H1 (cell line): ENCODE data around the gene SLC22A2. TPM values are rescaled to one million over a fixed set of nuclear protein-coding genes. Genes with fewer than 3 reads are reported as not detected.

Experiments used
- CTCF ChIA-PET: fragments of 300-600 bp; sonication (Branson Sonifier 250); formaldehyde crosslinking; loops from one replicate; lab custom pipeline; 2021; ENCODE audit not compliant: partially characterized antibody; lab: Charles Lee
- POLR2A ChIA-PET: fragments of 300-600 bp; sonication (Branson Sonifier 250); formaldehyde crosslinking; loops from one replicate; lab custom pipeline; 2021; ENCODE audit warnings: inconsistent platforms; ENCODE audit not compliant: partially characterized antibody; lab: Charles Lee
- DNase-seq, 2 experiments: peaks; one replicate each; pipeline versions ENCODE4 v3.0.0 to v3.0.0-alpha.2; 2010 to 2022; ENCODE audit warnings: low spot score in 2 of 2, low read depth in 1 of 2, mixed read lengths in 1 of 2
- FAIRE-seq: peaks from 2 replicates; lab custom pipeline; 2011; peaks lifted over from hg19 to GRCh38; lab: Jason Lieb, UNC
- H2AFZ ChIP-seq: 2 replicates; pipeline ENCODE4 v1.8.1; 2012; ENCODE audit warnings: low read length, inconsistent platforms
- H2AK5ac ChIP-seq: 2 replicates; pipeline ENCODE4 v1.6.1; 2013; ENCODE audit warnings: low read depth, low read length
- H2BK120ac ChIP-seq: replicated peaks from 2 replicates; pipeline ENCODE3; 2013; ENCODE audit warnings: low read depth, low read length, inconsistent platforms
- H2BK12ac ChIP-seq: 2 replicates; pipeline ENCODE4 v1.6.1; 2013; ENCODE audit warnings: low read depth, low read length
- H2BK15ac ChIP-seq: 2 replicates; pipeline ENCODE4 v1.6.1; 2013; ENCODE audit warnings: low read length
- H2BK20ac ChIP-seq: 2 replicates; pipeline ENCODE4 v1.6.1; 2013; ENCODE audit warnings: low read length
- H2BK5ac ChIP-seq: 2 replicates; pipeline ENCODE4 v1.6.1; 2013; ENCODE audit warnings: low read depth, low read length
- H3K14ac ChIP-seq: 2 replicates; pipeline ENCODE4 v1.6.1; 2013; ENCODE audit warnings: inconsistent platforms; ENCODE audit not compliant: insufficient read length
- H3K18ac ChIP-seq: 2 replicates; pipeline ENCODE4 v1.6.1; 2013; ENCODE audit warnings: low read length; ENCODE audit errors: extremely low read depth
- H3K23ac ChIP-seq: 2 replicates; pipeline ENCODE4 v1.6.1; 2013; ENCODE audit warnings: inconsistent platforms; ENCODE audit not compliant: insufficient read length
- H3K23me2 ChIP-seq: 2 replicates; pipeline ENCODE4 v1.6.1; 2013; ENCODE audit warnings: low read depth, low read length
- H3K27ac ChIP-seq: 2 replicates; pipeline ENCODE4 v1.6.1; 2011; ENCODE audit warnings: low read depth, low read length, inconsistent platforms
- H3K27me3 ChIP-seq, 4 experiments: replicated peaks in 1 of 4; 1 replicate in 1 of 4; 2 replicates in 3 of 4; pipeline versions ENCODE4 v1.6.1 to v1.8.1; 2011 to 2013; ENCODE audit warnings: low read length in 3 of 4, mild to moderate bottlenecking in 3 of 4, inconsistent platforms in 2 of 4, mixed read lengths in 2 of 4, moderate library complexity in 1 of 4; ENCODE audit not compliant: control insufficient read depth in 3 of 4, insufficient read depth in 3 of 4; ENCODE audit errors: extremely low read depth in 1 of 4
- H3K36me3 ChIP-seq, 4 experiments: 2 replicates each; pipeline versions ENCODE4 v1.6.1 to v1.8.1; 2011 to 2013; ENCODE audit warnings: mild to moderate bottlenecking in 4 of 4, low read length in 3 of 4, moderate library complexity in 2 of 4, control low read depth in 1 of 4, inconsistent platforms in 1 of 4; ENCODE audit not compliant: insufficient read depth in 4 of 4, control insufficient read depth in 2 of 4
- H3K4ac ChIP-seq: replicated peaks from 2 replicates; pipeline ENCODE3; 2013; ENCODE audit warnings: low read length, low read depth, mixed read lengths, inconsistent platforms; ENCODE audit not compliant: insufficient read length
- H3K4me1 ChIP-seq, 4 experiments: replicated peaks in 1 of 4; 1 replicate in 1 of 4; 2 replicates in 3 of 4; pipeline versions ENCODE4 v1.6.1 to v1.8.1; 2011 to 2013; ENCODE audit warnings: low read length in 3 of 4, inconsistent platforms in 2 of 4, mixed read lengths in 1 of 4; ENCODE audit not compliant: insufficient read depth in 4 of 4, control insufficient read depth in 3 of 4
- H3K4me2 ChIP-seq, 2 experiments: 2 replicates each; pipeline versions ENCODE4 v1.6.1 to v1.8.1; 2011 to 2013; ENCODE audit warnings: low read depth in 2 of 2, low read length in 2 of 2, control low read depth in 1 of 2, inconsistent platforms in 1 of 2, mild to moderate bottlenecking in 1 of 2; ENCODE audit not compliant: insufficient read depth in 1 of 2
- H3K4me3 ChIP-seq, 4 experiments: fragments of 200-600, 300-600 bp in 1 of 4; sonication (generic), shearing (Covaris generic), sonication (Bioruptor Twin) in 1 of 4; 2 replicates each; pipeline versions ENCODE4 v1.5.1 to v1.8.1; 2011 to 2016; ENCODE audit warnings: low read length in 4 of 4, low read depth in 3 of 4, control low read depth in 2 of 4, inconsistent platforms in 2 of 4, mild to moderate bottlenecking in 2 of 4, mixed read lengths in 1 of 4, moderate library complexity in 1 of 4; ENCODE audit not compliant: insufficient read depth in 2 of 4; ENCODE audit errors: extremely low read depth in 1 of 4
- H3K56ac ChIP-seq: replicated peaks from 2 replicates; pipeline ENCODE3; 2013; ENCODE audit warnings: low read depth, mild to moderate bottlenecking, mixed read lengths, low read length, inconsistent platforms; ENCODE audit not compliant: insufficient read length
- H3K79me1 ChIP-seq: 2 replicates; pipeline ENCODE4 v1.6.1; 2013; ENCODE audit warnings: low read depth, low read length, control low read depth
- H3K79me2 ChIP-seq, 2 experiments: 2 replicates each; pipeline versions ENCODE4 v1.6.1 to v1.8.1; 2012 to 2013; ENCODE audit warnings: low read length in 2 of 2, mild to moderate bottlenecking in 2 of 2, inconsistent platforms in 1 of 2; ENCODE audit not compliant: insufficient read depth in 2 of 2, control insufficient read depth in 1 of 2
- H3K9ac ChIP-seq, 4 experiments: replicated peaks in 1 of 4; 1 replicate in 1 of 4; 2 replicates in 3 of 4; pipeline versions ENCODE4 v1.6.1 to v1.8.1; 2011 to 2013; ENCODE audit warnings: low read depth in 3 of 4, low read length in 3 of 4, control low read depth in 2 of 4, mild to moderate bottlenecking in 2 of 4, moderate library complexity in 2 of 4, inconsistent platforms in 1 of 4; ENCODE audit errors: extremely low read depth in 1 of 4
- H3K9me3 ChIP-seq, 2 experiments: 2 replicates each; pipeline versions ENCODE4 v1.6.1 to v1.8.1; 2012 to 2013; ENCODE audit warnings: mild to moderate bottlenecking in 2 of 2, moderate library complexity in 2 of 2, control low read depth in 1 of 2, inconsistent platforms in 1 of 2, low read depth in 1 of 2, low read length in 1 of 2, mixed read lengths in 1 of 2; ENCODE audit not compliant: insufficient read depth in 2 of 2
- H4K20me1 ChIP-seq, 2 experiments: replicated peaks in 1 of 2; 2 replicates each; pipeline versions ENCODE3 to v1.8.1; 2011 to 2013; ENCODE audit warnings: inconsistent platforms in 2 of 2, low read length in 2 of 2, mild to moderate bottlenecking in 1 of 2; ENCODE audit not compliant: insufficient read depth in 2 of 2, control insufficient read depth in 1 of 2
- H4K5ac ChIP-seq: 2 replicates; pipeline ENCODE4 v1.6.1; 2013; ENCODE audit warnings: low read length, low read depth, mixed read lengths, inconsistent platforms; ENCODE audit not compliant: insufficient read length
- H4K8ac ChIP-seq: 2 replicates; pipeline ENCODE4 v1.8.0; 2013; ENCODE audit warnings: mild to moderate bottlenecking, moderate library complexity, low read length, inconsistent platforms; ENCODE audit not compliant: insufficient read depth; ENCODE audit errors: extremely low read depth
- H4K91ac ChIP-seq: replicated peaks from 2 replicates; pipeline ENCODE3; 2013; ENCODE audit warnings: low read length, mixed read lengths, inconsistent platforms; ENCODE audit not compliant: insufficient read length
- EP300 ChIP-seq, 2 experiments: IDR thresholded peaks; 1 replicate in 1 of 2; 2 replicates in 1 of 2; pipeline ENCODE4 v1.6.1; 2011 to 2012; ENCODE audit warnings: low read depth in 2 of 2, low read length in 2 of 2, mild to moderate bottlenecking in 2 of 2, borderline replicate concordance in 1 of 2, inconsistent platforms in 1 of 2, moderate library complexity in 1 of 2
- WGBS, 2 experiments: shearing (Covaris generic) in 1 of 2; methylation state at CpG; one replicate each; pipeline versions ENCODE4 v1.1.6 to v1.1.7; 2013 to 2015; ENCODE audit warnings: low lambda C conversion rate in 2 of 2, mixed read lengths in 2 of 2, inconsistent platforms in 1 of 2, low coverage in 1 of 2, missing lambda C conversion rate in 1 of 2; ENCODE audit not compliant: insufficient replicate concordance in 2 of 2, insufficient coverage in 1 of 2, insufficient read length in 1 of 2; ENCODE audit errors: extremely low coverage in 1 of 2, missing lambda C conversion rate in 1 of 2; 5-methylcytosine and 5-hydroxymethylcytosine counted together
- polyA plus RNA-seq, 7 experiments: library from polyadenylated mRNA; depleted of rRNA in 3 of 7; stranded (reverse) in 5 of 7; unstranded in 2 of 7; fragments of >200 nt in 5 of 7; fragments of 200-250 nt in 2 of 7; gene quantifications; 1 replicate in 5 of 7; 2 replicates in 1 of 7; 4 replicates in 1 of 7; pipeline versions ENCODE4 v1.2.1 to v1.2.3, GENCODE V29; 2011 to 2013; ENCODE audit warnings: missing spikeins in 2 of 7, mixed read lengths in 2 of 7
- total RNA-seq: library from RNA; stranded (reverse); fragmentation: NEBNext Ultra II Directional; extraction: Animal tissue kit (Norgen Biotek cat#: 25700); gene quantifications from 2 replicates; pipeline ENCODE4 v1.2.1, GENCODE V29; 2021

SLC22A2 gene
- total and polyA plus RNA-seq, 2 of the 8 experiments (the other 6 are each of a cell fraction or from before 2014, with no cell fraction given): 0.23 to 1.4 TPM

DNA sequence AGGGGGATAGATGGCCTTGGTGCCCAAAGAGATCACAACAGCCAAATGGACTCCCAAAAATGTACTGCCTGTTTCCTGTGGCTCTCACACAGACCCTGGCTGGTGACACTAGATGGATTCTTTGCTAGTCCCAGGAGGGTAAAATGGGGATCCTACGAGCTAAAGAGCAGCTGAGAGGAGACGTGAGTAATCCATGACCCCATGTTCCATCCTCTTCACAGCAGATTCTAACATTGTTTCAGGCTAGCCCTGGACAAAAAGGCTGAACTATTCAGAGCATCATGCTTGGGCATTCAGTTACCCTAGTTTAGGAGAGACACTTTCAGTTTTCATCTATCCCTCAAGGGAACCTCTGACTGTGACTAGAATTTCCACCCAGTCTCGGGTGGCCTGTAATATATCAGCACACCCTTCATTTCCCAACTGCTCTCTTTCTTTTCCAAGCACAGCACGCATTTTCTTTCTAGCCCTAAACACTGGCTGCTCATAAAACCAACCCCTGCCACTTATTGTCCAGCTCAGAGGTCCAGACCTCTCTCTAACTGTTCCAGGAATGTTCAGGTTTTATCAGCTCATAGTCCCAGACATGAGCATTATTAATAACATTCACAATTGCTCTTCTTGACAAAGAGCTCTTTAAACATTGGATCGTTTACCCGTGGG is 88.5 kb downstream of the SLC22A2 start:
- Histone ChIP-seq H2AK5ac (no peak overlapping the region), H3K14ac (no peak overlapping the region), H3K23me2 (0 out of 2 replicates have a peak, but pooled peaks cover 2% of the 10 kb centered on the region), H3K4ac (no peak overlapping the region), H4K5ac (no peak overlapping the region), H3K79me2 (no peaks in the 10 kb centered on the region), H3K27ac (no peak overlapping the region), H2BK15ac (no peak overlapping the region), H3K36me3 (no peaks in the 10 kb centered on the region), H4K8ac (no peak overlapping the region), H3K9me3 (no peaks in the 10 kb centered on the region), H4K91ac (no peak overlapping the region), H3K9ac (no peak overlapping the region), H2BK12ac (no peak overlapping the region), H3K27me3 (no peaks in the 10 kb centered on the region; a peak in 1 of 7 replicates), H3K23ac (no peak overlapping the region), H3K4me1 (peaks cover 0 to 3% (median 2%) of the 10 kb centered on the region in 4 experiments; a peak in 2 of 7 replicates), H2BK120ac (no peak overlapping the region), H2AFZ (peak overlapping the region; percentile 71; the same call in 1 of the 2 replicates), H3K18ac (no peak overlapping the region), H3K79me1 (no peaks in the 10 kb centered on the region), H2BK20ac (no peak overlapping the region), H4K20me1 (peaks cover 0 to 2% of the 10 kb centered on the region in 2 experiments), H3K4me2 (no peak overlapping the region), H2BK5ac (no peak overlapping the region), H3K4me3 (no peak overlapping the region), H3K56ac (no peak overlapping the region)
- DNase-seq (no peak), FAIRE-seq (no peak)
- 88% methylated on average over 6 of the region's 6 CpGs; no CpG with 5 or more reads in 1 of the 2 experiments for WGBS, 2 experiments
- ChIA-PET POLR2A (no interaction called here), CTCF (no interaction called here)
- TF ChIP-seq EP300 (IDR thresholded peaks at IDR 0.05; ENCODE audit: borderline replicate concordance in 1 of 2, low read depth in 2 of 2, low read length in 2 of 2): no peak
